Hematopoietic multipotent progenitor cell treated with erythropoietin and hydrocortisone succinate and interleukin-3 and kit ligand, for 15 days (in vitro differentiated cells): ENCODE results near the gene PLA2R1.

ENCODE experiments used
- DNase-seq: peaks from one replicate; pipeline ENCODE4 v3.0.0-alpha.2; 2015; ENCODE audit warnings: low spot score

The PLA2R1 gene

DNA sequence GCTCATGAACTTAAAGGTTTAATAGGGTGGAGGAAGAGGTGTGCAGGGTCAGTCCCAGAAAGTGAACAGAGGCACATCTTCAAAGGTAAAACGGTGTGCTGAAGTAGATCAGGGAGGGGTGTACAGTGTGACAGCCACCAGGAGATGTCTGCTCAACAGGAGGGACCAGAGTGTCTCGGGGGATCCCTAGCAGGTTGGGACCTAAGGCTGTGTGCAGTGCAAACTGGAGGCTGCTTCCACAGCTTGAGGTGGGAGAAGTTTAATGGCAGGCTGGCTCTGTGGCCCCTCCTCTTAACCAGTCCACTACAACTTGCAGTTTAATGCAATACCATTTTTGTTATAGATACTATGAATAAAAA, 33.2 kb downstream of the PLA2R1 start:
- no peak for DNase-seq

DNA sequence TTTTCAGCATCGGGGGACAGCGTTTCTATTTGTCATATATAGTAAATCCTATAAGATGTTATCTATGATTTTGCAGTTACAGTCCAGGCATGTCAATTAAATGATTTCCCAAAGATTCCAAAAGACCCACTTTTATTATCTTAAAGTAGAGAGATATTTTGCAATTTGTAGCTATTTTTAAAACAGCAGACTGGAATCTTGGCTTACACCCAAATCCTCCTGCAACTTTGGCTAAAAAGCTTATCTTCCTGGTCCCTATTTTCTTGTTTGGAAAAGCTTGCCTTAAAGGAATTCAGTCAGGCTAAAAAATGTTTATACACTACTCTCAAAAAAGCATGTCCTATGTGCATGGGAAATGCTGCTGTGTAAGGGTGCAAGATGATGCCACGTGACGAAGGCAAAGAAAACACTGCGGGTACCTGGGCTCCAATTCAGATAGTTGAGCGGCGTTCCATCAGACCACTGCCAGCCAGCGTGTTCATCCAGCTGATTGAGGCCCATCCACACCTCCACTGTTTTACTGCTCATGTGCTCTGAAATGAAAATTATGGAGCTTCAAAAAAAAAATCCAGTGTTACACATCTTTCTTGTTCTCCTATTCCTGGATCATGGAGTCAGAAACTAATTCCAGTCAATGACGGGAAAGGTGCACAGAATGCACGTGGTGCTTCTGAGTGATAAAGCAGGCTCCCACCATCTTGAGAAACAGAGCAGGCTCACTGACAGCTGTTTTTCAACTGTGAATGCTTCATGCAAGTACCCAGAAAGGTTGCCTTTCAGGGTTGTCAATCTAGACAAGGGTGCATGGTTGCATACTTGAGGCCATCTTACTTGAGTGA, 33.8 kb downstream of the PLA2R1 start:
- DNase-seq, result no peak

GRCh38 chr2:160022162-160022561, 40.3 kb downstream of the PLA2R1 start:
- DNase-seq, result peak; percentile 10

DNA sequence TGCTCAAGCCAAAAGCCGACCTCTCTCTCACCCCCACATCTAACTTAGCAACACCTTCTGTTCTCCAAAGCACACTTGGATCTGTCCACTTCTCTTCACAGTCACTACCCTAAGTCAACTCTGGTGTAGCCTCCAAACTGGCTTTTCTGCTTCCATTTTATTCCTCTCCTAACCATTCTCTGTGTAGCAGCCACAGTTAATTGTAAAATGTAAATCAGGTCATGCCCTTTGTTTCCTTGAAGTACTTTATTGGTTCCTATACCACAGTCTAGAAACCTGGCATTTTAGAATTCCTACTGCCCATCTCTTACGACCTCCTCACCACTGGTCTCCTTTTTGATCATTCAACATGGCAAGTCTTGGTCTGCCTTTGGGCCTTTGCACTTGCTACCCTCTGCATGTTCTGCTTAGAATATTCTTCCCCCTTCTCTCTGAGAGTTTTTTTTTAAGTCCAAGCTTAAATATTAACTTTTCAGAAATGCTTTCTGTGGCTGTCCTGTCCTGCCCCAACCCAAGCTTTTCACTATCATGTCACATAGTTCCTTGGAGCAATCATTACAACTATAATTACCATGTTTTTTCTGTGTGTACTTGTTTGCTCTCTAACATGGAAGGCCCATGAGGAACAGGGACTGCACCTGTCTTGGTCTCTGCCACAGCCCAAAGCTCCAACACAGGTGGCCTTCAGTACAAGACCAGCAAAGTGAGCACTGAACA, 42.9 kb downstream of the PLA2R1 start:
- no peak for DNase-seq

DNA sequence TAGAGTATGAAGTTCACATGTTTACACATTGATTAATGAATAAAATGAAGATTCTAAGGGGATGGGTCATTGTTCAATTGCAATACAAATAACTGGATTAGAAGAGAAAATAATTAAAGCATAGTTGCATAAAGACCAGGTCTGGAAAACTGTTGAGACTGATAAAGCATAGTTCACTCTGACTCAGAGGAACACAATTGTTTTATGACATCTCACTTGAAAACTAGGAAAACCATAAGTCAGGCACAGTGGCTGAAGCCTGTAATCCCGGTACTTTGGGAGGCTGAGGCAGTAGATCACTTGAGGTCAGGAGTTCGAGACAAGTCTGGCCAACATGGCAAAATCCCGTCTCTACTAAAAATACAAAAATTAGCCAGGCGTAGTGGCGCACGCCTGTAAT, 46.7 kb downstream of the PLA2R1 start:
- no peak for DNase-seq

GRCh38 chr2:160014227-160014626, 48.2 kb downstream of the PLA2R1 start:
- DNase-seq, result no peak

DNA sequence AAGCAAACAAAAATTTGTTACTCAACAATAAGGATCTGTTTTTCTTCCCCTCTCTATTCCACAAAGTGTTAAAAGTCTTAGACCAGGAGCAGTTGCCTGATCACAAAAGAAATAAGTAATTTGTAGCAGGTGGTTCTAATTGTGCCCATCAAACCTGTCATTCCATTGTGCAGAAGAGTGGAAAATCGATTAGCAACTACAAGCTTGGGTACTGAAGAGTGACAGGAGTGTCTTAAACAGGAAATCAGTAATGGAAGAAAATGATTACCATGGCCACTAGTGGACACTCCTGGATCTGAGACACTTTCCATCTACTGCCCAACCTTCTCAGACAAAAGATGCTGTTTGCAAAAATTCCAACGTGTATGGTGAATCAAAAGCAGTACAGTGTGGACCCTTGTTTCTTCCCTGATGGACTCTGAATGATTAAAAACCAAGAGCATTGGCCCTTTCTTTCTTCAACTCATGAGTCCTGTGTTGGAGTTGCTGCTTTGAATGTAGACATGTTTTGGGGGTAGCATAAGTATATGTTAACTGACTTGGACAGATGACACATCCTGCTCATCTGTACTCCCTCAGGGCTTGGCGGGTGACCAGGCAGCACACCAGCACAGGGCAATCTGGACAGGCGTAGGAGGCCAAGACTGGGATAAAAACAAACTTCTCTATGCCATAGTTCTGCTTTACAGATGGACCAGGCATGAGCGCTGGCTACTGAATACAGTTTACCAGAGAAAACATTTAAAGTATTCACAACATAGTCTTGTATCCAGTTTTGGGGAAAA, 51.9 kb downstream of the PLA2R1 start:
- no peak for DNase-seq

DNA sequence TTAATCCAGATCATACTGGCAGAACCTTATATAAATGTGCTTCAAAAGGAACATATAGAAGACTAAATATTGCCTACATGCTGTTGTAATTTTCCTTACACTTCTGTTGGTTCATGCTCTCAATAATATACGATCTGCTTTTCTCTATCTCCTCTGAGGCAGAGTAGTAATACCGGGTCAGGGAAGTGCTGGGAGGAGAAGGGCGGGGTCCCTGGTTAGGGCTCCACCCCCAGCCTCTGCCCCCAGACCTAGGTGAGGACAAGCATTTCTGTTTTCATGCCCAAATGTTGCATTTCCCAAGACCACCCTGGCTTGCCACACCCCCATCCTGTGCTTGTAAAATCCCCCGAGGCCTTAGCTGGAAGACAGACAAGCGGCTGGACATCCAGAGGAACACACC, 55.3 kb downstream of the PLA2R1 start:
- no peak for DNase-seq

DNA sequence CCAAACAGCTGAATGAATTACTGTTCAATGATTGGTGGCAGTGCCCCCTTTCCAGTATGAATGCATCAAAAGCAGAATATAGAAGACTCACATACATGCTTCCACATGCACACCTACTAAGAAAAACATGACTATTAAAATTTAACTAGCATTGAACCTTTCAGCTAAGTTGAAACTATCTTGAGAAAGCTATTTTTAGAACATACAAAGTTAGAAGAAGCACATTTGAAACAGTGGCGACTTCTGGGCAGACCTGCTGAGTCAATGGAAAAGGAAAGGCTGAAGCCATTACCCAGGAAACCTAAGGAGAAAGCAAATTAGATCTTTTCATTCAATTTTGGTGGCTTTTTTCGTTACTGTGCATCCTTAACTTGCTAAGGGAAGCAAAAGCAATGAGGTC, 55.9 kb downstream of the PLA2R1 start:
- no peak for DNase-seq

- DNase-seq, result no peak
Measured at GRCh38 chr2:160005908-160006307, 56.5 kb downstream of the PLA2R1 start.

GRCh38 chr2:160005476-160005875, 56.9 kb downstream of the PLA2R1 start:
- no peak for DNase-seq

DNA sequence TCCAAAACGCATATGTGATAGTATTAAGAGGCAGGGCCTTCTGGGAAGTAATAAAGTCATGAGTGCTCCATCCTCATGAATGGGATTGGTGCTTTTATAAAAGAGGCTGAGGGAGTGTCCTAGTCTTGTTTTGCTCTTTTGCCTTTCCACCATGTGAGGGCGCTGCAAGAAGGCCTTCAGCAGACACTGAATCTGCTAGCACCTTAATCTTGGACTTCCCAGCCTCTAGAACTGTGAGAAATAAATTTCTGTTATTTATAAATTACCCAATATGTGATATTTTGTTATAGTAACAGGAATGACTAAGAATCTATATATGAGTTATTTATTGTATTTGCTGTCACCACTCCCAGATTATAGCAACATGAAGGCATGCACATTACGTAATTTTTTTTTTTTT, 63.5 kb downstream of the PLA2R1 start:
- DNase-seq, result no peak

- DNase-seq, result no peak
Measured at GRCh38 chr2:159998243-159998642, 64.2 kb downstream of the PLA2R1 start.

- DNase-seq, result no peak
Measured at GRCh38 chr2:159996792-159997546, 65.4 kb downstream of the PLA2R1 start.

GRCh38 chr2:159995038-159995437, 67.4 kb downstream of the PLA2R1 start:
- DNase-seq, result no peak

- no peak for DNase-seq
Measured at GRCh38 chr2:159989249-159989648, 73.2 kb downstream of the PLA2R1 start.

GRCh38 chr2:159988412-159988970, 73.9 kb downstream of the PLA2R1 start:
- no peak for DNase-seq

DNA sequence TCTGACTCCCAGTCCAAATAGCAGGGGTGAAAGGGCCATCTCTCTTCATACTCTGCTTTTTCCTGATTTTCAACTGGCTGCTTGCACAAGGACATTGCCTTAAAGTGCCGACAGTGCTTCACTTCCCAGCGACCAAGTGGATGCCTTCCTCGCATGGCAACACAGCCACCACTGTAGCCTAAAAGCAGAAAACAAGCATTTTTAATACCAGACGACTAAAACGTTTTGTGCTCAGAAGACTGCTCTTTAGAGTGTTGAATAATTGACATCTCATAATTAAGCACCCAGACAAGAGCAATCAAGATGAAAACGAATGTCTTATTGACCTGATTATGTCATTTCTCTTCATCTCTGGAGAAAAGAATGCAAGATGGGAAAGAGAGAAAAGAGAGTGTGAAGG, 75.2 kb downstream of the PLA2R1 start:
- no peak for DNase-seq

DNA sequence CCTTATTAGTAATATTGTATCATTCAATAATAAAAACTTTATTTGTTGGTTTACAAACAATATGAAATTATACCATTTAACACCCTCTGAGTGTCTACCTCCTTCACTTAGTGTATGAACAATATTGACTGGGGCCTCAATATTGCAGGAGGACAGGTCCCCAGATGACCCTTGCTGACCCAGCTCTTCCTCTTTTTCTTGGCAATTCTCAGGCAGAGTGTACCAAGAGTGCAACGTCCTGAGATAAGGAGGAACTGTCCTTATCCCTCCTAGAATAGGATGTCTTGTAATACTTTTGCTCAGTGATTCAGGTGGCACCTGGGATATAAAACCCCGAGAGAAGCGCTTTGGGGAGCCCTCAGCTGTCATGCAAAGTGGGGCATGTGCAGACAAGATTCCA, 76.8 kb downstream of the PLA2R1 start:
- no peak for DNase-seq

GRCh38 chr2:159984034-159984433, 78.4 kb downstream of the PLA2R1 start:
- no peak for DNase-seq

- DNase-seq, result no peak
Measured at GRCh38 chr2:159982842-159983785, 79.3 kb downstream of the PLA2R1 start.
